Activated CD4-positive, alpha-beta memory T cell treated with anti-CD3 and anti-CD28 coated beads, Interleukin-2, amount 10 ng/mL, durations not matched to agents 7 days and 5 days (primary cell): ENCODE measurements around the gene CAPZB. TPM values are rescaled to one million over a fixed set of nuclear protein-coding genes. Genes with fewer than 3 reads are reported as not detected.
A peak's percentile ranks its signal among the peaks of the same experiment; 100 is the strongest.
"Not testable (repeated sequence)": the region's sequence is repeated elsewhere in the genome, so short reads cannot be mapped to it uniquely, and the experiment has no call there.

ENCODE experiments used
- CTCF ChIA-PET: fragments of 350-600 bp; sonication (Branson Sonifier 250); formaldehyde crosslinking; loops from one replicate; lab custom pipeline; 2021; ENCODE audit warnings: antibody characterized with exemption, inconsistent platforms; lab: Charles Lee
- POLR2A ChIA-PET: fragments of 350-600 bp; sonication (Branson Sonifier 250); formaldehyde crosslinking; loops from one replicate; lab custom pipeline; 2021; ENCODE audit warnings: antibody characterized with exemption; lab: Charles Lee
- DNase-seq: peaks from one replicate; pipeline ENCODE4 v3.0.0-alpha.2; 2020
- H3K27ac Mint-ChIP-seq: one replicate; pipeline ENCODE4 v1.8.0; 2021; ENCODE audit warnings: mild to moderate bottlenecking, mixed read lengths
- H3K27me3 Mint-ChIP-seq: one replicate; pipeline ENCODE4 v1.8.0; 2021; ENCODE audit warnings: mixed read lengths
- H3K36me3 Mint-ChIP-seq: one replicate; pipeline ENCODE4 v1.8.0; 2021; ENCODE audit warnings: low read depth, mixed read lengths
- H3K4me1 Mint-ChIP-seq: one replicate; pipeline ENCODE4 v1.8.0; 2021; ENCODE audit warnings: mixed read lengths
- H3K4me3 Mint-ChIP-seq: one replicate; pipeline ENCODE4 v1.8.0; 2021; ENCODE audit warnings: mild to moderate bottlenecking, mixed read lengths
- H3K9me3 Mint-ChIP-seq: one replicate; pipeline ENCODE4 v1.8.0; 2021; ENCODE audit warnings: mixed read lengths
- total RNA-seq, 2 experiments: library from RNA; stranded (reverse); gene quantifications; one replicate each; pipeline ENCODE4 v1.2.3, GENCODE V29; 2021

Gene CAPZB
- total RNA-seq, 2 experiments from 2014 or later = 537 to 565 TPM

DNA sequence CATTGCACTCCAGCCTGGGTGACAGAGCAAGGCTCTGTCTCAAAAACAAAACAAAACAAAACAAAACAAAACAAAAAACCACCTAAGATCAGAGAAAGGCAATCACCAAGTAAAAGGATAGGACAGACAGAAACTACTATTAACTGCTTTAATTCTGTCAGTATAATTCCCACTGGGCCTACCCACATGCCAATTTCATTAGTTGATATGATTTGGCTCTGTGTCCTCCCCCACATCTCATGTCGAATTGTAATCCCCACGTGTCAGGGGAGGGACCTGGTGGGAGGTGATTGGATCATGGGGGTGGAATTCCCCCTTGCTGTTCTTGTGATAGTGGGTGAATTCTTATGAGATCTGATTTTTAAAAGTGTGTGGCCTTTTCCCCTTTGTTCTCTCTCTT lies 27.2 kb upstream of the CAPZB start:
- Mint-ChIP-seq H3K36me3 (peaks cover 6% of the 10 kb centered on the region), H3K9me3 (peaks cover 3% of the 10 kb centered on the region), H3K4me1 (peaks cover 18% of the 10 kb centered on the region), H3K27ac (no peak overlapping the region), H3K4me3 (no peak overlapping the region), H3K27me3 (no peaks in the 10 kb centered on the region)
- CTCF ChIA-PET = no interaction called here
- POLR2A ChIA-PET = no interaction called here
- DNase-seq = no peak

DNA sequence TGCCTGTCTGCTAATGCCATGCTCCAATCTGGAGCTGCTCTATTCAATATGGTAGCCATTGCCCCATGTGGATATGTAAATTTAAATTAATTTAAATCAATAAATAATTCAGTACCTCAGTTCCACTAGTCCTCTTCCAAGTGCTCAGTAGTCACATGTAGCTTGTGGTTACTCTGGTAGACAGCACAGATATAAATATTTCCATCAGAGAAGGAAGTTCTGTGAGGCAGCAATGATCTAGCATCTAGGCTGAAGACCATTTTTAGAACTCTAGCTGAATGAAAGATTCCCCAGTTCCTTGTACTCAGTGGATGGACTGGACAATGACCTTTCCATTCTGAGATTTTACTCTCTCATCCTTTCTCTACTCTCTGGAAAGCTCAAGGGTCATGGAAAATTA lies 25.8 kb upstream of the CAPZB start:
- H3K9me3 Mint-ChIP-seq = peaks cover 3% of the 10 kb centered on the region
- H3K4me1 Mint-ChIP-seq = peaks cover 18% of the 10 kb centered on the region
- H3K27ac Mint-ChIP-seq = no peak overlapping the region
- CTCF ChIA-PET = interaction anchor here (1.1 to 1.3 kb wide), 3 partner anchors 14 to 120 kb away, joined by 3 to 4 read pairs (median 3); no protein-coding TSS in a partner anchor
- no peak overlapping the region for H3K4me3 Mint-ChIP-seq
- POLR2A ChIA-PET = no interaction called here
- H3K36me3 Mint-ChIP-seq = peaks cover 4% of the 10 kb centered on the region
- no peak for DNase-seq
- no peaks in the 10 kb centered on the region for H3K27me3 Mint-ChIP-seq

DNA sequence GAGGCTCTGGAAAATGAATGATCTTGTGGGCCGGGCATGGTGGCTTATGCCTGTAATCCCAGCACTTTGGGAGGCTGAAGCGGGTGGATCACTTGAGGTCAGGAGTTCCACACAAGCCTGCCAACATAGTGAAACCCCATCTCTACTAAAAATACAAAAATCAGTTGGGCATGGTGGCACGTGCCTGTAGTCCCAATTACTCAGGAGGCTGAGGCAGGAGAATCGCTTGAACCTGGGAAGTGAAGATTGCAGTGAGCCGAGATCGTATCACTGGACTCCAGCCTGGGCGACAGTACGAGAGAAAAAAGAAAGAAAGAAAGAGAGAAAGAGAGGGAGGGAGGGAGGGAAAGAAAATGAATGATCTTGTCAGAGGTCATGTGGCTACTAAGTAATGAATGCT lies 24.3 kb upstream of the CAPZB start:
- H3K4me1 Mint-ChIP-seq = peaks cover 32% of the 10 kb centered on the region
- CTCF ChIA-PET, H3K9me3 Mint-ChIP-seq, H3K27me3 Mint-ChIP-seq, H3K27ac Mint-ChIP-seq, H3K36me3 Mint-ChIP-seq, H3K4me3 Mint-ChIP-seq, DNase-seq: not testable (repeated sequence)
- POLR2A ChIA-PET = interaction anchor here (1.4 to 1.5 kb wide), 2 partner anchors 24 to 88 kb away, joined by 3 read pairs; no protein-coding TSS in a partner anchor

DNA sequence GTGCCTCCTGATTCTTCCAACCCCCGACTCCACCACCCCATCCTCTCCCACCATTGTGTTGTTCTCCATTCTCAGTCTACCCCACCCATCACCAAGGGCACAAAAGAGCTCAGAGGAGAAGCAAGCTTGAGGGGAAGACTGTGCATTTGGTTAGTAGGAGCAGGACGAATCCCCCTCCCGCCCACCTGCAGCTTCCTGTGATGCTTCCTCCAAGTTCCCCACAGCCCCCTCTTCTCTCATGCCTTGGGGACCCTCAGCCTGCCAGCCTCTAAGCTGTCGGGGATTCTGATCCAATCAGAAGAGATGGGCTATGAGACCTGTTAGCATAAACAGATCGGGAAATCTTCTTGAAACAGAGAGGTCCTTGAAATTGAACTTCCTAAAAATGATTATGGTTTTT lies 22.2 kb upstream of the CAPZB start:
- H3K9me3 Mint-ChIP-seq = peaks cover 3% of the 10 kb centered on the region
- CTCF ChIA-PET = no interaction called here

DNA sequence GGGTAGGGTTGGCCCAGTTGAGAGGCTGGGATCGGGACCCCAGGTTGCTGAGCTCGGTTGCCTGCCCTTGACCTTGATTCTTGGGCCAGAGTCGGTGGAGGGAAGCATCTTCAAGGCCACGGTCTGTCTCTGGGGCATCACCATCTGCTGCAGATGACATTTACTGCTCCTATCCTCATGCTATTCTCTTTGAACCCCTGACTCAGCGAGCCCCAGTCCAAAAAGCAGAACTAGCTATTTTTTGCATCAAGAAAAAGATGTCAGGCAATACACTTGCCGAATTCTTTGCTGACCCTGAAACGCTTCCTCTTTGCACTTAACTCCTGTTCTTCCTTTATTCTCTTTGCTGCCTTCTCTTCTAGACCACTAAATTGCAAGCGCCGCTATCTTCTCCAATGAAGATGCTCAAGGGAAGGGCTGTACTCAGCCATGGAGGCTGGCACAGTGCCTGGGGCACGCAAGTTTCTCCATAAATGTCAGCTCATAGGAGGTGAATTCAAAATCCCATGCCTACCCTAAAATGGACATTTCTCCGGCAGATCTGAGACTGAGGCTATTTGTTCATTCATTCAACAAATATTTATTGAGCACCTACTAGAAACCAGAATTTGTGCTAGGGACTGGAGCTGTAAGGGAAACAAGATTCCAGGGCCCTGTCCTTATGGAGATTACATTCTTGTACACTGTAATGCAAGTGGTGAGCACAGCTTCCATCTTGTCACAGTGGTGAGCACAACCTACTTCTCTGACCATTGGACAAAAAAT lies 20.5 kb upstream of the CAPZB start:
- peaks cover 3% of the 10 kb centered on the region for H3K27me3 Mint-ChIP-seq
- no peak overlapping the region for H3K27ac Mint-ChIP-seq
- peaks cover 12% of the 10 kb centered on the region for H3K36me3 Mint-ChIP-seq
- CTCF ChIA-PET = no interaction called here
- no peak for DNase-seq
- POLR2A ChIA-PET = no interaction called here
- peaks cover 3% of the 10 kb centered on the region for H3K9me3 Mint-ChIP-seq
- peaks cover 35% of the 10 kb centered on the region for H3K4me1 Mint-ChIP-seq
- no peak overlapping the region for H3K4me3 Mint-ChIP-seq

More for the DNA sequence above, 22.2 kb upstream of the CAPZB start:
- Mint-ChIP-seq H3K4me1 (peaks cover 35% of the 10 kb centered on the region), H3K27ac (no peak overlapping the region), H3K36me3 (peaks cover 9% of the 10 kb centered on the region), H3K4me3 (no peak overlapping the region), H3K27me3 (peaks cover 3% of the 10 kb centered on the region)
- DNase-seq = no peak
- POLR2A ChIA-PET = interaction anchor here (1.0 kb wide), 1 partner anchor 21 kb away, joined by 3 read pairs; no protein-coding TSS in a partner anchor

DNA sequence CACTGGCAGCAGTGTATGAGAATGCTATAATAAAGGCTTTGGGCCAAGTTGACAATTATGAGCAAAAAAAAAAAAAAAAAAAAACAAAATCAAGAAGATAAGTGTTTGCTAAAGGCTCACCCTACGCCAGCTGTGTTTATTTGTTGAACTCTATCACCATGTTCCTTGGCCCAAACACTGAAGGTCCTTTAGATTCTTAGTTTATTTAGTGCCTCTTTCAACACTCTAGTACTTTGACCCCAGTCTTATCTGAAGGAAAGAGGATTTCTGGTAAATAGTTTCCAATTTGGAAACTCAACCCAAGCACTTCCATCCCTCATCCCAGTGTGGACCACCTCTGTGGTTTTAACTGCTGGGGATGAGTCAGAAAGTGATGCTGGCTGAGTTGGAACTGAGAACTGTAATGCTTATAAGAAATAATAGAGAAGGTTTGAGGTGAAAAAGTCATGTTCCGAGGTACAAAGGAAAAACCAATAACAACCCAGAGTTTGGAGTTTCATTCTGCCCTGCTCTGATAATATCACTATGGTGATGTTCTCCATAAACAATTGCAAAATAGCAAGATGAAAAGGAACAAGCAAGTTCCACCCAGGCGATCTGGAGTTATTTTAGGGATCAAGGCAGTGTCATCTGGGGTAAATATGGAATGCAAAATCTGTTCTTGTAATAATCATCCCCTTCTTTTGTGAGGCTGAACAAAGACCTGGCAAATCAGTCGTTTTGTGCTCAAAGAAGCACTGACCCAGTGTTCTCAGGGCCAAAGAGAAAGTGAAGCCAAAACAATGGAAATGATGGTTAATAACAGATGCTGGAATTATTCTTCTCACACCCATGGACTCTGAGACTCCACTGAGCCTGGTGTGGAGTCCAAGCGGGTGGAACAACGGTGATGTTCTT lies 19.7 kb upstream of the CAPZB start:
- H3K27ac Mint-ChIP-seq = no peak overlapping the region
- H3K27me3 Mint-ChIP-seq = peaks cover 3% of the 10 kb centered on the region
- peaks cover 35% of the 10 kb centered on the region for H3K4me1 Mint-ChIP-seq
- H3K9me3 Mint-ChIP-seq = peaks cover 3% of the 10 kb centered on the region
- H3K36me3 Mint-ChIP-seq = peaks cover 12% of the 10 kb centered on the region
- ChIA-PET CTCF (interaction anchor here (0.7 kb wide), 1 partner anchor 40 kb away, joined by 3 read pairs; no protein-coding TSS in a partner anchor), POLR2A (no interaction called here)
- DNase-seq = no peak
- no peak overlapping the region for H3K4me3 Mint-ChIP-seq

DNA sequence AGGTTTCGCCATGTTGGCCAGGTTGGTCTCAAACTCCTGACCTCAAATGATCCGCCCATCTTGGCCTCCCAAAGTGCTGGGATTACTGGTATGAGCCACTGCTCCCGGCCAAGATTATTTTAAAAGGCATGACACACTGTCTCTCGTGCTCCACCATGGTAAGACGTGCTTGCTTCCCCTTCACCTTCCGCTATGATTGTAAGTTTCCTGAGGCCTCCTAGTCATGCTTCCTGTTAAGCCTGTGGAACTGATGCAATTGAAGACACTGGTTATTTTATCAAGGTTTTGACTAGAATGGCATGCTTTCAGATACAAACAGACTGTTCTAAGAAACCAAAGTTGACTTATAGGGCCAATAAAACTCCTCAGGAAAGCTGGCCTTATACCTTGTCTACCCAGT lies 16.9 kb upstream of the CAPZB start:
- POLR2A ChIA-PET = interaction anchor here (1.7 kb wide), 1 partner anchor 16 kb away, joined by 4 read pairs; no protein-coding TSS in a partner anchor
- not testable (repeated sequence) for H3K27me3 Mint-ChIP-seq, H3K4me3 Mint-ChIP-seq, H3K36me3 Mint-ChIP-seq, H3K27ac Mint-ChIP-seq, DNase-seq, H3K9me3 Mint-ChIP-seq
- H3K4me1 Mint-ChIP-seq = peaks cover 20% of the 10 kb centered on the region
- CTCF ChIA-PET = interaction anchor here (0.6 kb wide), 1 partner anchor 11 kb away, joined by 3 read pairs; no protein-coding TSS in a partner anchor

DNA sequence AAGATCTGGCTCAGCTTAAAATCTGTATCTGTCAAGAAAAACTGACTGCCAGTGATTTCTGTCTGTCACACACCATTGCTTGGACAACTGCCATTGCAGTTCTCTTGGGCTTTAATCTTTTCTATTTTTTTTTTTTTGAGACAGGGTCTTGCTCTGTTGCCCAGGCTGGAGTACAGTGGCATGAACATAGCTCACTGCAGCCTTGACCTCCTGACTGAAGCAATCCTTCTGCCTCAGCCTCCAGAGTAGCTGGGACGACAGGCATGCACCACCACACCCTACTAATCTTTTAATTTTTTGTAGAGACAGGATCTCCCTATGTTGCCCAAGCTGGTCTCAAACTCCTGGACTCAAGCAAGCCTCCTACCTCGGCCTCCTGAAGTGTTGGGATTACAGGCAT lies 14.5 kb upstream of the CAPZB start:
- not testable (repeated sequence) for H3K9me3 Mint-ChIP-seq, H3K27me3 Mint-ChIP-seq, H3K4me3 Mint-ChIP-seq, H3K27ac Mint-ChIP-seq, DNase-seq, H3K36me3 Mint-ChIP-seq
- CTCF ChIA-PET = interaction anchor here (0.6 to 2.0 kb wide), 5 partner anchors 12 to 162 kb away, joined by 3 to 6 read pairs (median 4); no protein-coding TSS in a partner anchor
- POLR2A ChIA-PET = interaction anchor here (1.0 to 1.2 kb wide), 2 partner anchors 12 to 13 kb away, joined by 3 to 6 read pairs; no protein-coding TSS in a partner anchor
- H3K4me1 Mint-ChIP-seq = peaks cover 24% of the 10 kb centered on the region

DNA sequence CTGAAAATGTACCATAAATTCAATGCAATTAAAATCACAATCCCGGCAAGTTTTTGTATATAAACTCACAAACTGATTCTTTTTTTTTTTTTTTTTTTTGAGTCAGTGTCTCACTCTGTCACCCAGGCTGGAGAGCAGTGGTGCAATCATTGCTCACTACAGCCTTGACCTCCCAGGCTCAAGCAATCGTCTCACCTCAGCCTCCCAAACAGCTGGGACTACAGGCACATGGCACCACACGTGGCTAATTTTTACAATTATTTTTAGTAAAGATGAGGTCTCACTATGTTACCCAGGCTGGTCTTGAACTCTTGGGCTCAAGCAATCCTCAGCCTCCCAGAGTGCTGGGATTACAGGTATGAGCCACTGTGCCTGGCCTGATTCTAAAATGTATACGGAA lies 12.1 kb upstream of the CAPZB start:
- CTCF ChIA-PET, H3K27me3 Mint-ChIP-seq, H3K9me3 Mint-ChIP-seq, H3K36me3 Mint-ChIP-seq, POLR2A ChIA-PET, DNase-seq, H3K27ac Mint-ChIP-seq, H3K4me3 Mint-ChIP-seq: not testable (repeated sequence)
- peaks cover 28% of the 10 kb centered on the region for H3K4me1 Mint-ChIP-seq

DNA sequence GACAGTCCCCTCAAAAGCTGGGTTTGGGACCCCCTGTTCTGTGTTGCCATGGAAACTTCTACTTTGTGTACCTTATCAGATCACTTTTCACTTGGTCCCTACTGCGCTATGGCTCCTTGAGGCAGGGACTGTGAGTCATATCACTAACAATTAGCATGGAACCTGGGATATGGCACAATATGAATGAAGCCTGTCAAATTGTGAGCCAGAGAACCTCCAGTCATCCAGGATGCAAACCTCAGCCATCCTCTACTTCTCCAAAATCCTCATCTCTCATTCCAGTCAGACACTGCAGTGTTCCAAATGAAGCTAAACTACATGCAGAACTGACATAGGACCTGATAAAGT lies 11.2 kb upstream of the CAPZB start:
- POLR2A ChIA-PET = interaction anchor here (0.9 to 1.6 kb wide), 3 partner anchors 10 to 28 kb away, joined by 3 to 13 read pairs (median 3); partner anchors contain the start of gene CAPZB
- DNase-seq = no peak
- no peaks in the 10 kb centered on the region for H3K36me3 Mint-ChIP-seq
- H3K27me3 Mint-ChIP-seq = peaks cover under 1% of the 10 kb centered on the region
- CTCF ChIA-PET = interaction anchor here (0.6 to 1.8 kb wide), 3 partner anchors 10 to 85 kb away, joined by 3 to 9 read pairs (median 5); no protein-coding TSS in a partner anchor
- H3K4me1 Mint-ChIP-seq = peaks cover 35% of the 10 kb centered on the region
- H3K9me3 Mint-ChIP-seq = no peaks in the 10 kb centered on the region
- no peak overlapping the region for H3K4me3 Mint-ChIP-seq
- no peak overlapping the region for H3K27ac Mint-ChIP-seq

DNA sequence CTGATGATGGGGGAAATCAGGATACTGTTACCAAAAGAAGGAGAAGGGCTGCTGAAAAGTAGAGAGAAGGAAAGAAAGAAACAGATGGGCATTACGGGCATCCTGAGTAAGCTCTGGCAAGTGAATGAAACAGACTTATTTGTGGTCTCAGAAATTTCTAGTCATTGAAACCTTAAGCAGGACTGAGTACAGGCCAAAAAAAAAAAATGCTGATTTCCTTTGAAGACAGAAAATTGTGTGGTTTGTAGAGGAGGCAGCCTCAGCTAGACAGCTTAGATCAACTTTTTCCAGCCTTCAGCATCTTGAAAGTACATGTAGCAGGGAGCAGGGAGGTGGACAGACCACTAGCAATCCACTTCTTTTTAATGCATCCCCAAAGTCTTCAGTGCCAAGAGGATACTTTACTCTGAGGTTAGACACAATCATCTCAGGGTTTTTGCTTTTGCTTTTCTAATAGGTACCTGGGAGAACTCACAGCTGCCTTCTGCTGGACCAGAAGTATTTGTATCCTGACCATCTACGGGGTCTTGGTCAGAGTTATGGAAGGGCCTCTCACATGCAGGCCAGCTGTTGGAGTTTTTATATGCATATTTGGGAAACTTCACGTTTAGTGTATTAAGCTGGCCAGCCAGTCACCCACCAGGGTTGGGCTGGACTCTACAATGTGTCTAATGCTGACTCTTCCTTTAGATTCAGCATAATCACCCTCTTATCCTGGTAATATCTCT lies 10.6 kb upstream of the CAPZB start:
- H3K4me3 Mint-ChIP-seq = no peak overlapping the region
- DNase-seq = no peak
- peaks cover 2% of the 10 kb centered on the region for H3K27me3 Mint-ChIP-seq
- peaks cover 36% of the 10 kb centered on the region for H3K4me1 Mint-ChIP-seq
- H3K36me3 Mint-ChIP-seq = no peaks in the 10 kb centered on the region
- peak overlapping the region; percentile 16 for H3K27ac Mint-ChIP-seq
- POLR2A ChIA-PET = interaction anchor here (0.9 to 1.6 kb wide), 3 partner anchors 9 to 27 kb away, joined by 3 to 13 read pairs (median 3); partner anchors contain the start of gene CAPZB
- CTCF ChIA-PET = interaction anchor here (0.6 to 2.0 kb wide), 7 partner anchors 9 to 209 kb away, joined by 3 to 9 read pairs (median 5); no protein-coding TSS in a partner anchor
- H3K9me3 Mint-ChIP-seq = no peaks in the 10 kb centered on the region
